Nephron (organoid): ENCODE results near the gene ABCG1.

Experiments used
- H3K27ac Mint-ChIP-seq, 3 experiments: 2 replicates each; pipeline ENCODE4 v1.8.0; 2020; ENCODE audit warnings: mixed read lengths in 3 of 3, mild to moderate bottlenecking in 2 of 3, moderate library complexity in 1 of 3
- H3K27me3 Mint-ChIP-seq: 2 replicates; pipeline ENCODE4 v1.8.0; 2021; ENCODE audit warnings: low read depth, mild to moderate bottlenecking, moderate library complexity, mixed read lengths
- H3K36me3 Mint-ChIP-seq: 2 replicates; pipeline ENCODE4 v1.8.0; 2020; ENCODE audit warnings: low read depth, mixed read lengths
- H3K4me1 Mint-ChIP-seq: 2 replicates; pipeline ENCODE4 v1.8.0; 2020; ENCODE audit warnings: mixed read lengths
- H3K4me3 Mint-ChIP-seq, 3 experiments: 2 replicates each; pipeline ENCODE4 v1.8.0; 2020; ENCODE audit warnings: mild to moderate bottlenecking in 3 of 3, mixed read lengths in 3 of 3, moderate library complexity in 2 of 3
- H3K9me3 Mint-ChIP-seq: 2 replicates; pipeline ENCODE4 v1.8.0; 2020; ENCODE audit warnings: mixed read lengths
- CTCF ChIP-seq, 3 experiments: fragments of 200-600 bp; sonication (generic); IDR thresholded peaks; one replicate each; pipeline ENCODE4 v1.5.0; 2021; ENCODE audit warnings: antibody characterized with exemption in 3 of 3; ENCODE audit not compliant: unreplicated experiment in 3 of 3

ABCG1 gene

GRCh38 chr21:42208036-42208435, 10.9 kb upstream of the ABCG1 start:
- H3K4me3 Mint-ChIP-seq, result no peak overlapping the region
- TF ChIP-seq CTCF (IDR thresholded peaks at IDR 0.05; ENCODE audit: unreplicated experiment in 3 of 3), result no peak
- H3K36me3 Mint-ChIP-seq, result no peaks in the 10 kb centered on the region
- H3K27me3 Mint-ChIP-seq, result peaks cover 1% of the 10 kb centered on the region
- no peaks in the 10 kb centered on the region for H3K4me1 Mint-ChIP-seq
- H3K9me3 Mint-ChIP-seq, result peaks cover 27% of the 10 kb centered on the region
- H3K27ac Mint-ChIP-seq, result no peak overlapping the region

GRCh38 chr21:42208801-42209490, 10.0 kb upstream of the ABCG1 start:
- no peaks in the 10 kb centered on the region for H3K36me3 Mint-ChIP-seq
- no peak overlapping the region for H3K4me3 Mint-ChIP-seq
- TF ChIP-seq CTCF (IDR thresholded peaks at IDR 0.05; ENCODE audit: unreplicated experiment in 3 of 3), result no peak
- peak overlapping the region in 1 of 3 experiments; percentile 46 for H3K27ac Mint-ChIP-seq
- peaks cover 9% of the 10 kb centered on the region for H3K27me3 Mint-ChIP-seq
- peaks cover 24% of the 10 kb centered on the region for H3K9me3 Mint-ChIP-seq
- no peaks in the 10 kb centered on the region for H3K4me1 Mint-ChIP-seq

DNA sequence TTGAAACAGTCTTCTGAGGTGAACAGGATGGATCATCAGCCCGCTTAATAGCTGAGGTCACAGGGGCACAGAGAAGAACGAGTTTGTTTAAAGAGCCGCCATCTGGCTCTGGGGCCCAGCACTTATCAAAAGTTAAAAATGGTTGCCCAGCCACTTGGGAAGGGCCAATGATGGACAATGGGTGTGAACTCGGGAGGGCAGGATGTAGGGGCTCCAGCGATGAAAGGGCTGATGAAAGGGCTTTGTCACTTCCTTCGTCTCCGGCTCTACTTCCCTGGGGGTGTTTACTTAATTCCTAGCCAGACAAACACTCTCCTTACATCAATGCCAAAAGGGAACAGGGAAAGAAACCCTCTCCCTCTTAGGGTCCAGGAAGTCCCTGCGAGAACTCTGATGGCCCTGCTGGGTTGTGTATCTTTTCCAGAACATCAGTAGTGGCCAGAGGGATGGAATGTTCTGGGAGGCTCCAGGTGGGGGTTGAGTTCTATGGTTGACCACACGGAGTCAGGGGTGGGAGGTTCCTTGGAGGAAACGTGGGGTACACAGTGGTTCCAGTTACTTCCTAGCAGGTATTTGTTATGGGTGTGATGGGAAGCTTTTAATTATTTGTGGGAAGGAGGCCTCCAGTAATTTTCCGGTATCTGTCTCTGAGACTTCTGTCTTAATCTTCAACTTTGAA, 9.0 kb upstream of the ABCG1 start:
- peaks cover 9% of the 10 kb centered on the region for H3K27me3 Mint-ChIP-seq
- peaks cover 25% of the 10 kb centered on the region for H3K9me3 Mint-ChIP-seq
- TF ChIP-seq CTCF (IDR thresholded peaks at IDR 0.05; ENCODE audit: unreplicated experiment in 3 of 3), result no peak
- H3K4me3 Mint-ChIP-seq, result no peak overlapping the region
- no peaks in the 10 kb centered on the region for H3K36me3 Mint-ChIP-seq
- no peak overlapping the region for H3K27ac Mint-ChIP-seq
- no peaks in the 10 kb centered on the region for H3K4me1 Mint-ChIP-seq

- no peaks in the 10 kb centered on the region for H3K36me3 Mint-ChIP-seq
- H3K27ac Mint-ChIP-seq, result no peak overlapping the region
- H3K27me3 Mint-ChIP-seq, result peaks cover 22% of the 10 kb centered on the region
- H3K4me3 Mint-ChIP-seq, result no peak overlapping the region
- peaks cover 23% of the 10 kb centered on the region for H3K9me3 Mint-ChIP-seq
- no peak for TF ChIP-seq CTCF (IDR thresholded peaks at IDR 0.05; ENCODE audit: unreplicated experiment in 3 of 3)
- no peaks in the 10 kb centered on the region for H3K4me1 Mint-ChIP-seq
Measured at GRCh38 chr21:42212266-42212665, 6.7 kb upstream of the ABCG1 start.

GRCh38 chr21:42213082-42213774, 5.7 kb upstream of the ABCG1 start:
- Mint-ChIP-seq H3K4me3 (no peak overlapping the region), H3K4me1 (no peaks in the 10 kb centered on the region), H3K36me3 (no peaks in the 10 kb centered on the region), H3K27me3 (peaks cover 32% of the 10 kb centered on the region), H3K27ac (no peak overlapping the region), H3K9me3 (peaks cover 22% of the 10 kb centered on the region)
- TF ChIP-seq CTCF (IDR thresholded peaks at IDR 0.05; ENCODE audit: unreplicated experiment in 3 of 3), result no peak
